AG09319 (cell line): ENCODE results near the gene BBS2.

Source experiments
- DNase-seq: peaks from one replicate; pipeline ENCODE4 v3.0.0-alpha.2; 2010; ENCODE audit warnings: low read depth; ENCODE audit errors: extremely low read depth
- TF ChIP-seq, protein P1 (sequence below): IDR thresholded peaks from 2 replicates; pipeline ENCODE4 v1.5.1; 2011; ENCODE audit warnings: low read depth, mild to moderate bottlenecking, inconsistent platforms, low read length, moderate library complexity

The BBS2 gene

DNA sequence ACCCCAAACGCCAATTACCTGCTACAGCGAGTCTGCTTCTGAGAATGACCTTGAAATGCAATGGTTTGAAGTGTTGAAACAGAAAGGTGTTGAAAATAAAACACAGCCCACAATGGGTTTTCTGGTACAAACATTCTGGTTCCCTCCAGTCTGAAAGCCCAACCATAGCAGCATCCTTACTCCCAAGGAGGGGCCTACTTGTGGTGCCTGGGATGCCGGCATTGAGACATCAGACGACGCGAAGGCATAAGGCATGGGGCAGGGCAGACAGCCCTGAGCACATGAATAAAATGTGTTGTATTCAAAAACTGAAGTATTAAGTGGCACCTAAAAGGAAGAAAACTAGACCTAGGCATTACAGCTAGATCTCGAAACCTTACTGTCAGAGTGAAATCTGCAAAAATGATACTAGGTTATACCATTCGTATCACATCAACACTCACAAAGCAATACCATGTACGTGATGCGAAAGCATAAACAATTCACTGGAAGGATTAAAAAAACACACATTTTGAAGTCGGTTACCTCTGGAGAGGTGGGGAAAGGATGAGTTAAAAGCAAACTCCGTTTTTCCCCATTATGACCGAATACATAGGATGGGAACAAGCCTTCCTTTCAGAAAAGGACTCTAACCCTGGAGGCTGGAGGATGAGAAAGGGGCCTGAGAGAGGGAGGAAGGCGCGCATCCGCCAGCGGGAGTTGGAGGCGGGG is 69.4 kb downstream of the BBS2 start:
- TF ChIP-seq, protein P1, sequence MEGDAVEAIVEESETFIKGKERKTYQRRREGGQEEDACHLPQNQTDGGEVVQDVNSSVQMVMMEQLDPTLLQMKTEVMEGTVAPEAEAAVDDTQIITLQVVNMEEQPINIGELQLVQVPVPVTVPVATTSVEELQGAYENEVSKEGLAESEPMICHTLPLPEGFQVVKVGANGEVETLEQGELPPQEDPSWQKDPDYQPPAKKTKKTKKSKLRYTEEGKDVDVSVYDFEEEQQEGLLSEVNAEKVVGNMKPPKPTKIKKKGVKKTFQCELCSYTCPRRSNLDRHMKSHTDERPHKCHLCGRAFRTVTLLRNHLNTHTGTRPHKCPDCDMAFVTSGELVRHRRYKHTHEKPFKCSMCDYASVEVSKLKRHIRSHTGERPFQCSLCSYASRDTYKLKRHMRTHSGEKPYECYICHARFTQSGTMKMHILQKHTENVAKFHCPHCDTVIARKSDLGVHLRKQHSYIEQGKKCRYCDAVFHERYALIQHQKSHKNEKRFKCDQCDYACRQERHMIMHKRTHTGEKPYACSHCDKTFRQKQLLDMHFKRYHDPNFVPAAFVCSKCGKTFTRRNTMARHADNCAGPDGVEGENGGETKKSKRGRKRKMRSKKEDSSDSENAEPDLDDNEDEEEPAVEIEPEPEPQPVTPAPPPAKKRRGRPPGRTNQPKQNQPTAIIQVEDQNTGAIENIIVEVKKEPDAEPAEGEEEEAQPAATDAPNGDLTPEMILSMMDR = no peak
- DNase-seq = no peak

DNA sequence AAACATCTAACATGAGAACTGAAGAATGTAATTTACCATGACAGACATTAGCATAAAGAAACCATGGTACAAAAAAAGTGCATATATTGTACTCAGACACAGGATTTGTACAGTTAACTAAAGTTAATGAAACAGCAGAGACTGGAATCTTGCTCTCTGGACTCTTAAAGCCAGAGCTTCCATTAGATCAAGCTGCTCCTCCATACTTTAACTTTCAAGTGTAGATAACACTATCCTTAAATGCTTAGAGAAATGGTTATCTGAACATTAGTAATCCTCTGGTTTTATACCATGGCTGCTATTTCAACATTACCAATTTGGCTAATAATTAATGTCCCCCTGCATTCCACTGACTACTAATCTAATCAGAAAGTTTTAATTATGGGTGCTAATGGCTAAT is 71.8 kb downstream of the BBS2 start:
- TF ChIP-seq, protein P1 = no peak
- no peak for DNase-seq

DNA sequence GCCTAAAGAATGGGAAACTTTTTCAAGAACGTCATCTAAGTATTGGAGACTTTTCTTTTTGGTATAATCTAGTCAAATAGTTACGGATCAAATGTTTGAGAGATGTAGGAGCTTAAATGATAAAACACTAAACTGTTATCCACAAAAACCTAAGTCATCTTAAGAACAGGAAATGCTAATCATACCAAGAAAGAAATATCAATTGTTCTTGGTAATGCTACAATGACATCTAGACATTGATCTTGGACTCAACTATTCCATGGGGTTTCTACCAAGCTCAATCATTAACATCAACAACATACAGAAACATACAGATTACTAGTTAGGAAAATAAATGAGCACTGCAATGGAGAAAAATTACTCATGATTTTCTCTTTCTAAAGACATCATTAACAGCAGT is 72.5 kb downstream of the BBS2 start:
- TF ChIP-seq, protein P1 = no peak
- DNase-seq = no peak

DNA sequence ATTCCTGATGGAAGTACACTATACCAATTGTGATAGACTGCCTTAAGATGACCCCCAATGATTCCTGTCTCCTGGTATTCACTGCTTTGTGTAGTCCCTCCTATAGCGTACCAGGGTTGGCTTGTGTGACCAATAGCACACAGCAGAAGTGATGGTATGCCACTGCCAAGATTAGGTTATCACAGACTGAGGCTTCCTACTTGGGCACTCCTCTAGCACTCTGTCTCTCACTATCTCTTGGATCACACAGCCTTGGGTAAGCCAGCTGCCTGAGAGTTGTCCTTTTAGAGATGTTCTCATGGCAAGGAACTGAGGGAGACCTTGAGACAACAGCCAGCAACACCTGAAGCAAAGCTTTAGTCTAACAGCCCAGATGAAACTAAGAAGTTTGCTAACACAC is 81.8 kb downstream of the BBS2 start:
- TF ChIP-seq, protein P1 = no peak
- DNase-seq = no peak

DNA sequence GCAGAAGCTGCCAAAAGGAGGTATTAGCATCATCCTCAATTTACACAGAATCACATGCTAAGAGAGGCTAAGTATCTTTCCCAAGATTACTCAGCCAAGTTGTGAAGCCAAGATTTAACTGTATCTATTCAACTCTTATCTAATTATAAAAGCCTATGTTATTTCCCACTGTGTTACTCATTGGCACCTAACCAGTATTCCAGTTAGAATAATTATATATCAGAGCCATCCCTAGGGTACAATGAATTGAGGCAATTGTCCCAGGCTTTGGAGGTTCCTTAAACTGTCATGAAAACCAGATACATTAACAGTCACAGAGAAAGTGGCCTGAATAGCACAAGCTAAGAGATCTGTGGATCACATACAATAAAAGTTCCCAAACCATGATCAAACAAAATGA is 83.6 kb downstream of the BBS2 start:
- no peak for DNase-seq
- TF ChIP-seq, protein P1 = no peak
